H54 (cell line): ENCODE data around the gene HIP1R.

Experiments
- DNase-seq: peaks from one replicate; pipeline ENCODE4 v3.0.0; 2011; ENCODE audit warnings: low spot score, mixed read lengths; ENCODE audit not compliant: insufficient read length
- FAIRE-seq: peaks from 3 replicates; lab custom pipeline; 2011; peaks lifted over from hg19 to GRCh38; lab: Jason Lieb, UNC
- POLR2A ChIP-seq: IDR thresholded peaks from 2 replicates; pipeline ENCODE4 v1.6.1; 2011; ENCODE audit warnings: low read depth, mild to moderate bottlenecking, low read length

HIP1R gene

DNA sequence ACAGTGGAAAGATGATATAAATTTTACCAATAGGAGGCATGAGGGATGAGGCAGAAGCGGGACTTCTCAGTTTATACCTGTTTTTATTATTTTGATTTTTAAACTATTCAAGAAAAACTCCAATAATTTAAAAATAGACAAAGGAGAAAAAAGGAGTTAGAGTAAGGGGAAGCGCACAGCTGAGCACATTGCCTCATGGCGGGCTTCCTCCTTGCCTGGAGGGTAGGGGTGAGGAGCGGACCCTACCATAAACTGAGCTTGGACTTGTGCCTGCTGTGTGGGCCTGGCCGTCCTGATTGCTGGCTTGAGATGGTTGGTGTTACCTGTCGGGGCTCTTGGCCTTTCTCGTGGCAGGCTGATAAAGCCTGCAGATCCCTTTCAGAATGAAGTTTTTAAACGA lies 15.1 kb upstream of the HIP1R start:
- no peak for TF ChIP-seq POLR2A
- FAIRE-seq: no peak
- DNase-seq: no peak

DNA sequence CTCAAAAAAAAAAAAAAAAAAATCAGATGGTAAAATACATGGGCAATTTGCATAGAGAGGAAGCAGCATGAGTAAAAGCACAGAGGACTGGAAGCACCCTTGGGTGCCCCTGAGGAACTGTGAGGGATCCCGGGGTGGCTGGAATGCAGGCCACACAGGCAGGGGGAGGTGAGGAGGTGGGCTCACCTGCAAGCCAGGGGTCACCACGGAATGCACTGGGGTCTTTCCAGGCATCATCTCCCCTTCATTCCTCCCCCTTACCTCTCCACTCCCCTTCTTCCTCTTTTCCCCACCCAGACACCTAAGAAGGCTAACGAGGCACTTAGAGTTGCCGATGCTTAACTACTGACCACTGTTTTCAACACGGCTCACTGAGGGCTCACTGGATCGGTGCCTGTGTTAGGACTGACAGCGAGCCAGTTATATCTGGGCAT lies 14.4 kb upstream of the HIP1R start:
- FAIRE-seq: no peak
- DNase-seq: no peak
- TF ChIP-seq POLR2A: no peak

DNA sequence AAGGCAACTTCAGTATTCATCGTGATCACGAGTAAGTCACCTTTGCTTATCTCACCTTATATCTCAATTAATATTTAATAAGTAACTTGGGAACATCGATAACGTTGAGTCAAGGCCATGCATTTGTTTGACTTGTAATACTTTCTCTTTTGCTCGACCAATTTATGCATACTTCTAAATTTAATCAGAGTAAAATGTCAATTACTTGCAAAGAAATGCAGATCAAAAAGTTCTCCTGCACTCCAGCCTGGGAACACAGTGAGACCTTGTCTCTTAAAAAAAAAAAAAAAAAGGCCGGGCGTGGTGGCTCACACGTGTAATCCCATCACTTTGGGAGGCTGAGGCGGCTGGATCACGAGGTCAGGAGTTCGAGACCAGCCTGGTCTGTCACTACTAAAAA lies 11.8 kb upstream of the HIP1R start:
- no peak for TF ChIP-seq POLR2A
- no peak for FAIRE-seq
- DNase-seq: no peak

DNA sequence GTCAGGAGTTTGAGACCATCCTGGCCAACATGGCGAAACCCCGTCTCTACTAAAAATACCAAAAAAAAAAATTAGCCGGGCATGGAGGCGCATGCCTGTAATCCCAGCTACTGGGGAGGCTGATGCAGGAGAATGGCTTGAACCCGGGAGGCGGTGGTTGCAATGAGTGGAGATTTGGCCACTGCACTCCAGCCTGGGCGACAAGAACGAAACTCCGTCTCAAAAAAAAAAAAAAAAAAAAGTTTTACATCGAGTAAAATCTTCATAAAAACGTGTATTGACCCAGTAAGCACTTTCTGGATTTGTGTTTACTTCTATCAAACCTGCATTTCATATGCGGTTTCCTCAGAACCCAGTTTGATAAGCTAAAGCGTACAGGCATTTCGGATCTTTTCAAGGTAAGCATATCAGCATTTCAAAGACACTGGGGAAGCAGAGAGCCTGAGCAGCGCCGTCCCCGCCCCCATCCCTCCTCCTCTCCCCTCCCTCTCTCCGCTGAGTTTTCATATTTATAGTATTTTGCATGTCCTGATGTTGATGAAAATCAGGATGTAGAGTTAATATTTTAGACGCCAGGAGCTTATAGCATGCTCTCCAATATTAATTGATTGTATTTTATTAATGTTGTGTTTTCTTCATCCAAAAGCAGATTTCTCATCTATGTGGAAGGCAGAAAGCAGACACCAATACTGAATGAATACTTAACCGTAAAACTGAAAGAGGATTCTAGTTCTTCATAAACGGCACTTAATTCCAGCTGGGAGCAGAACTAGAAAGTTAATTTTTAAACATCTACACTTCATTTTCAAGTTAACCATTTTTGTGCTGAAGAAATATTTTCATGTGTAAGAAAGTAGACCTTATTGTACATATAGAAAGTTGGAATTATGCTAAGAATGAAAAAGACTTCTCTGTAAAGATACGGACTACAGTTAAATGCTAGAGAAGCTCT lies 9.2 kb upstream of the HIP1R start:
- FAIRE-seq (no peak), DNase-seq (no peak)
- no peak for TF ChIP-seq POLR2A

DNA sequence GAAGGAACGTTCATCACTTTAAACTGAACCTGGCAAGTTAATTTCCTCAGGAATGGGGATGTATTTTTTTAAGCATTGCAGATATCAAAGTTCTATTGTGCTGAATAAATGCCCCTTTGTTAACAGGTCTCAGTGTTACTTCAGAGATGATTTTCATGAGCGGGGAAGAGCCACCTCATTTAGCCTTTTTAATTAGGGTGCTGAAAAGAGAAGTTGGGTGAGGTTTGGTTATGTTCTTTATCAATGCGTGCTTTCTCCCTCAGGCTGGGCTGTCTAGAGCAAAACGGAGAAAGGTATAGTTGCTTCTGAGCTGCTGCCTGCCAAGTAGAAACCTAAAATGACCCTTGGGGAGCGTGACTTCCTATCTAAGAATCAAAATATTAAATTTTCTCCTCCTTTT lies 8.0 kb upstream of the HIP1R start:
- DNase-seq: no peak
- no peak for TF ChIP-seq POLR2A
- FAIRE-seq: peak; percentile 27

DNA sequence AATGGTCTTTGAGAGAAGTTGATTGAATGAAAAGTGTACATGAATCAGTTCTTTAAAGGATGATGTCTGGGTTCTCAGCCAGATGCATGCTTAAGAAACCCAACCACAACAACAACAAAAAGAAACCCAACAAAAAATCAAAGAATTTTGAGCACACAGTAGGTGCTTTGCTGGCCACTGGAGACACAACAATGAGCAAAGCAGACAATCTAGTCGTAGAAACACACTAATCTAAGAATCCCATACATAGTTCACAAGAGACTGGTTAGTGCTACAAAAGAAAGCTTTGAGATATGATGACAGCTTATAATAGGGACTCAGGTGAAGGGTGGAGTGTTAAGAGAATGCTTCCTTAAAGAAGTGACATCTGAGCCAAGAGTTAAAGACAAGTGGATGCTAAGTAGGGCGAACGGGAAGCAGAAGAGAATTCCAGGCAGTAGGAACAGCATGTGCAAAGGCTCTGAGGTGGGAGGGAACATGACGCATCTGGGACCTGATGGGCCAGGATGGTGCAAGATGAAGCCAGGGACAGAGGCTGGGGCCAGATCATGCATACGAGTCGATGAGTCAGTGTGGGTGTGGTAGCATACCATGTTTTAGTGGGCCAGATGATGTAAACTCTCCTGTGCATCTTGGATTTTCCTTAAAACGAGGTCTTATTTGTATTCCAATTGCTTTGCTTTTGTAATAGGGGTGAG lies 4.6 kb upstream of the HIP1R start:
- DNase-seq (peak; percentile 81), FAIRE-seq (peak; percentile 95)
- no peak for TF ChIP-seq POLR2A

DNA sequence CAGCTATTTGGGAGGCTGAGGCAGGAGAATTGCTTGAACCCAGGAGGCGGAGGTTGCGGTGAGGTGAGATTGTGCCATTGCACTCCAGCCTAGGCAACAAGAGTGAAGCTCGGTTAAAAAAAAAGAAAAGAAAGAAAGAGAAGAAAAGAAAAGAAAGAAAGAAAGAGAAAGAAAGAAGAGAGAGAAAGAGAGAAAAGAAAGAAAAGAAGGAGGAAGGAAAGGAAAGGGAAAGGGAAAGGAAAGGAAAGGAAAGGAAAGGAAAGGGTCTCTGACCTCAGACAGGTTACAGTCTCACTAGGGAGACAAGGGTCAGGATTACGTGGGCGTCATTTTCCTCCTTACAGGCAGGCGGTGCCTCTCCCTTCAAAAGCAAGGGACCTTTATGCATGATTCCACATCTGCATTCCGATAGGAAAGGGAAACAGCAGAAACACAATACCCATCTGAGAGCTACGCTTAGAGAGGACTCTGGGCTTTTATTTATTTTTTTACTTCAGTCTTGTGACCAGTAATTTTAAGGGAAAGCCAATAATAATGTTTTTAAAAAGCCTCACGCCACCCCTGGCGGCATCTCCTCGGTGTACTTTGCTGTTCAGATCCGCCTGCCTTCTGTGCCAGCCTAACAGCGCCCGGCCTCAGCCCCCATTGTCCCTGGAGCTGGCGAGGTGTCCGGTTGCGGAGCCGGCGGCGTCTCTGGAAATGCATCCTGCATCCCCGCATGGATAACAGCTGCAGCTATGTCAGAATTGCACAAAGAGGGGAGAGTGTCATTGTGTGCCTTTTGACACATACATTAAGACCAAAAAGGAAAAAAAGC lies 945 bp upstream of the HIP1R start:
- FAIRE-seq (no peak), DNase-seq (peak; percentile 85)
- no peak for TF ChIP-seq POLR2A

DNA sequence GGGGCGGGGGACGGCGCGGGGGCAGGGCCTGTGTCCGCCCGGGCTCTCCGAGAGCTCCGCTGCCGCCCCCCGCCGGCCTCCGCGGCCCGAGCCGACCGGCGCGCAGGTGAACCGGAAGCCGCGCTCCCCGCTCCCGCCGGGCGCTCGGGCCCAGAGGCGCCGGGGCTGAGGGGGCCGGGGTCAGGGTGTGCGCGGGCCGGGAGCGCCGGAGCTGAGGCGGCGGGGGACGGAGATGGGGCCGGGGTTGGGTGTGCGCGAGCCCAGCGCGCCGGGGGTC lies 431 bp downstream of the HIP1R start:
- no peak for TF ChIP-seq POLR2A
- DNase-seq: no peak
- FAIRE-seq: no peak

DNA sequence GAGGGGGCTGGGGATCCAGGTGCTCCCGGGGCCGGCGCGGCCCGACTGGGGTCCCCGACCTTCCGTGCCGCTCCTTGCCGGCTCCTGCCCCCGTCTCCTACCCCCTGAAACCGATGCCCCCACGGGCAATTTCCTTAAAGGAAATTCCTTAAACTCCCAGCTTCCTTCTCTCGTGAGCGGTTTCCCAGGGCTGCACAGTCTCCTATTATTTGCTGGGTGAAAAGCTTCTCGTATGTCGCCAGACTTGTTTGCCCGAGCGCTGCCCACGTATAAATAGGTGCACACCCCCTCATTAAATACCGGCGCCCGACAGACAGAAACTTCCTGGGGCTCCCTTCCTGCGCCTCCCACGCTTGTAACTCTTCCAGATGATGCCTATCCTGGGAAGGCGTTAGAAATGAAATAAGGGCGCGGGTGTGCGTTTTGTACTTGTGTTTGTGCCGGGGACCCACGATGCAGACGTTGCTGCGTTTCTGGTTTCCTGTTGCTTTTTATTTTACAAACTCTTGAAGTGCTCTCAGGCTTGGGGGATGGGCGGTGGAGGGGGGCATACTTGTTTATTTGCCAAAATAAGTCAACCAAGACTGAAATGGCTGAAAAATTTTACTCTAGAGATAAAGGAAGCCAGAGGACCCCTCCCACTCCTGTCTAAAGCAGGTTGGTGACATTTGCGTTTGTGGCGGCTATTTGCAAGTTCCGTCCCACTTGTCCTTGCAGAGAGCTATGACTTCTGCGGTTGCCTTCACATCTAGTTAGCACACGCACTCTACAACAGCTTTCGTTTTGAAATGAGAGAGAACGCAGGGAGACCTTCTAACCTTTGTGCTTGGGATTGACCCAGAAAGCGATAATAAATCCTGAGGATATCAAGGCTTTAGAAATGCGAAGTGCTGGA lies 1.0 kb downstream of the HIP1R start:
- TF ChIP-seq POLR2A: no peak
- DNase-seq: no peak
- FAIRE-seq: no peak

DNA sequence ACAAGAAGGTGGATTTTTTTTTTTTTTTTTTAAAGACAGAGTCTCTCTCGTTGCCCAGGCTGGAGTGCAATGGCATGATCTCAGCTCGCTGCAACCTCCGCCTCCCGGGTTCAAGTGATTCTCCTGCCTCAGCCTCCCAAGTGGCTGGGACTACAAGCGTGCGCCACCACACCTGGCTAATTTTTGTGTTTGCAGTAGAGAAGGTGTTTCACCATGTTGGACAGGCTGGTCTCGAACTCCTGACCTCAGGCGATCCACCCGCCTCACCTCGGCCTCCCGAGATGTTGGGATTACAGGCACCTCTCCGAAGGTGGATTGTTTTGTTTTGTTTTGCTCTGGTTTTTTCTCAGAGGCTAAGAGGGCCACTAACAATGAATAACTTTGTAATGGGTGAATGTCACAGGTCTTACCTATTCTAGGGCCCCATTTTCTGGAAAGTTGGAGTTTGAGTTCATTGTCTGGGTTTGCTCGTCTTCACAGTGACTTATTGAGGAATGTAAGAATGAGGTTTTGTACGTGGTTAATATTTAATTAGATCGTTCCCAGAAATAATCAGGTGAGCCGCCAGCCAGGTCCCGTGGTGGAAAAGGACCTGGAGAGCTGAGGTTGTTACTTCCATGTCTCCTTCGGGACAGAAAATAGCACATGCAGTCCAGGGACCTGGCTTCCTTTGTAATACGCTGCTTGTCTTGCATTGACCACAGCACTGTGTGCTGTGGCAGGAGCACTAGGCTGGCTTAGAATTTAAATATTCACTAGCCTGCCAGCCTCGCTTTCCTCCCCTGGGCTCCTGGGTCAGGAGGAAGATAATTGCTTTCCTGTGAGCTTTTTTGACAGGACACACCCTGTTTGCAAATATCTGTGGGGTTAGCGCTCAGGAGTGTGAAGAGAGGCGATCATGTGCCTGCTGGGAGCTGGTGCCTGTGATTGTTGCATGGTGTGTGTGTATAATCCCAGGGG lies 2.3 kb downstream of the HIP1R start:
- DNase-seq (no peak), FAIRE-seq (no peak)
- TF ChIP-seq POLR2A: no peak

DNA sequence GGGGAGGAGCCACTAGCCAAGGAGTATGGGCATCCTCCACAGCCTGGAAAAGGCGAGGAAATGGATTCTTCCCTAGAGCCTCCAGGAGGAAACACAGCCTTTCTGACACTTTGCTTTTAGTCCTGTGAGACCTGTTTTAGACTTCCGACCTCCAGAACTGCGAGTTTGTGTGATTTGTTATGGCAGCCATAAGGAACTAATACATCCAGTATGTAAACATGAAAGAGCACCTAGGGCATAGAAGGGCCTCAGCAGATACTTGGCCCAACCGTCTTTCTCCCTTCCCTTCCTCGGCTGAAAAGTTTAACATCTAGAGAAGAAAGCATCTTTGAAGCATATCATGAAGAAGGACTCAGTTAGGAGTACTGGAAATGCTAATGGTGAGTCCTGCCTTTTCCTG lies 3.6 kb downstream of the HIP1R start:
- FAIRE-seq: no peak
- no peak for DNase-seq
- TF ChIP-seq POLR2A: no peak
